Neural cell (in vitro differentiated cells): ENCODE data around the gene FBXO46. TPM values are rescaled to one million over a fixed set of nuclear protein-coding genes. Genes with fewer than 3 reads are reported as not detected.

Source experiments
- H2AFZ ChIP-seq: fragments of 200-600, 300-800 bp; sonication (generic), shearing (Covaris generic); 2 replicates; pipeline ENCODE4 v1.6.0; 2014; ENCODE audit warnings: low read depth, mild to moderate bottlenecking, antibody characterized with exemption, low read length, moderate library complexity
- H3F3A ChIP-seq: fragments of 200-600 bp; shearing (Covaris generic); 2 replicates; pipeline ENCODE4 v1.6.1; 2016; ENCODE audit warnings: mild to moderate bottlenecking, moderate library complexity, mixed read lengths, antibody characterized with exemption, low read length; ENCODE audit not compliant: insufficient read depth, poor library complexity, severe bottlenecking
- H3K27ac ChIP-seq: fragments of 200-600, 300-800 bp; sonication (generic), shearing (Covaris generic); 2 replicates; pipeline ENCODE4 v1.5.1; 2014; ENCODE audit warnings: mild to moderate bottlenecking, low read length, moderate library complexity
- H3K27me3 ChIP-seq: fragments of 300-800, 200-600 bp; sonication (generic), shearing (Covaris generic); 2 replicates; pipeline ENCODE4 v1.6.0; 2014; ENCODE audit warnings: mild to moderate bottlenecking, low read depth, low read length, moderate library complexity; ENCODE audit not compliant: insufficient read depth
- H3K36me3 ChIP-seq: fragments of 300-800, 200-600 bp; sonication (generic), shearing (Covaris generic); 2 replicates; pipeline ENCODE4 v1.5.1; 2014; ENCODE audit warnings: mild to moderate bottlenecking, antibody characterized with exemption, low read length, moderate library complexity; ENCODE audit not compliant: insufficient read depth
- H3K4me2 ChIP-seq: fragments of 300-800, 200-600 bp; sonication (generic), shearing (Covaris generic); 2 replicates; pipeline ENCODE4 v1.6.0; 2014; ENCODE audit warnings: mild to moderate bottlenecking, low read length
- H3K4me3 ChIP-seq: fragments of 300-800, 200-600 bp; sonication (generic), shearing (Covaris generic); 2 replicates; pipeline ENCODE4 v1.5.1; 2014; ENCODE audit warnings: mild to moderate bottlenecking, low read length, moderate library complexity
- H3K79me2 ChIP-seq: fragments of 200-600 bp; shearing (Covaris generic); replicated peaks from 2 replicates; pipeline ENCODE4 v1.6.0; 2014; ENCODE audit warnings: mild to moderate bottlenecking, low read length, moderate library complexity; ENCODE audit not compliant: insufficient read depth
- H3K9ac ChIP-seq: fragments of 300-800, 200-600 bp; sonication (generic), shearing (Covaris generic); 2 replicates; pipeline ENCODE4 v1.6.1; 2016; ENCODE audit warnings: mild to moderate bottlenecking, low read length, mixed read lengths
- H3K9me2 ChIP-seq: fragments of 200-600 bp; shearing (Covaris generic); 2 replicates; pipeline ENCODE4 v1.6.1; 2016; ENCODE audit warnings: mild to moderate bottlenecking, low read length, mixed read lengths; ENCODE audit not compliant: insufficient read depth
- H3K9me3 ChIP-seq: fragments of 200-600, 300-800 bp; sonication (generic), shearing (Covaris generic); 2 replicates; pipeline ENCODE4 v1.6.1; 2016; ENCODE audit warnings: mild to moderate bottlenecking, mixed run types, low read length, moderate library complexity, mixed read lengths
- H4K20me1 ChIP-seq: fragments of 200-600 bp; shearing (Covaris generic); 2 replicates; pipeline ENCODE4 v1.6.1; 2016; ENCODE audit warnings: mild to moderate bottlenecking, mixed run types; ENCODE audit not compliant: insufficient read depth
- CTCF ChIP-seq: fragments of 450-650 bp; IDR thresholded peaks from 2 replicates; pipeline ENCODE4 v1.5.1; 2014; ENCODE audit warnings: antibody characterized with exemption, mild to moderate bottlenecking, moderate library complexity; ENCODE audit not compliant: poor library complexity, severe bottlenecking
- EP300 ChIP-seq: fragments of 450-650 bp; conservative IDR thresholded peaks from 2 replicates; pipeline ENCODE4 v1.6.1; 2014; ENCODE audit warnings: antibody characterized with exemption, mild to moderate bottlenecking, moderate library complexity; ENCODE audit not compliant: poor library complexity, severe bottlenecking
- EZH2 ChIP-seq: fragments of 200-600, 300-800 bp; shearing (Covaris generic), sonication (generic); IDR thresholded peaks from 2 replicates; pipeline ENCODE4 v1.6.1; 2014; ENCODE audit warnings: antibody characterized with exemption, low read length, borderline replicate concordance, mild to moderate bottlenecking; ENCODE audit not compliant: insufficient read depth, poor library complexity, severe bottlenecking
- MXI1 ChIP-seq: fragments of 450-650 bp; conservative IDR thresholded peaks from 2 replicates; pipeline ENCODE4 v1.6.1; 2014; ENCODE audit warnings: antibody characterized with exemption, mild to moderate bottlenecking; ENCODE audit not compliant: poor library complexity, severe bottlenecking
- POLR2AphosphoS5 ChIP-seq: IDR thresholded peaks from 2 replicates; pipeline ENCODE4 v1.6.1; 2012
- RAD21 ChIP-seq: fragments of 450-650 bp; conservative IDR thresholded peaks from 2 replicates; pipeline ENCODE4 v1.6.1; 2014; ENCODE audit warnings: antibody characterized with exemption, mild to moderate bottlenecking, moderate library complexity
- REST ChIP-seq: IDR thresholded peaks from 2 replicates; pipeline ENCODE4 v1.6.1; 2012; ENCODE audit warnings: borderline replicate concordance
- SMC3 ChIP-seq: fragments of 450-650 bp; conservative IDR thresholded peaks from 2 replicates; pipeline ENCODE4 v1.6.1; 2014; ENCODE audit warnings: antibody characterized with exemption, mild to moderate bottlenecking, moderate library complexity; ENCODE audit not compliant: poor library complexity
- TAF1 ChIP-seq: IDR thresholded peaks from 2 replicates; pipeline ENCODE4 v1.6.1; 2012; ENCODE audit warnings: low read depth
- polyA plus RNA-seq: library from polyadenylated mRNA; depleted of rRNA; stranded (reverse); fragments of >200 nt; gene quantifications from 2 replicates; pipeline ENCODE4 v1.2.3, GENCODE V29; 2014

Gene FBXO46
- polyA plus RNA-seq, 1 donor from 2014 or later = 12.5 TPM

- H2AFZ ChIP-seq = no peak within 1 kb of the TSS
- H3K36me3 ChIP-seq = no peaks in the 10 kb centered on the region
- no peaks in the 10 kb centered on the region for H3K9me2 ChIP-seq
- no peak within 1 kb of the TSS for H3K4me3 ChIP-seq
- no peaks in the 10 kb centered on the region for H3F3A ChIP-seq
- no peak within 1 kb of the TSS for H3K4me2 ChIP-seq
- peaks cover 17% of the 10 kb centered on the region for H3K79me2 ChIP-seq
- no peaks in the 10 kb centered on the region for H3K27me3 ChIP-seq
- TF ChIP-seq REST (no peak), TAF1 (no peak), MXI1 (no peak), RAD21 (no peak), EP300 (no peak), POLR2AphosphoS5 (no peak), SMC3 (no peak), CTCF (no peak), EZH2 (no peak)
- H4K20me1 ChIP-seq = no peaks in the 10 kb centered on the region
- H3K9me3 ChIP-seq = no peaks in the 10 kb centered on the region
- H3K9ac ChIP-seq = no peak within 1 kb of the TSS
- no peak within 1 kb of the TSS for H3K27ac ChIP-seq
Measured at GRCh38 chr19:45733160-45733810, 2.6 kb upstream of the FBXO46 start, which contains the start of gene MEIOSIN. TSS of gene MEIOSIN (plus strand) at chr19:45733439. CDS start at chr19:45735377, 1,938 bp downstream.

- no peaks in the 10 kb centered on the region for H3K9me2 ChIP-seq
Measured at GRCh38 chr19:45729800-45730290, 851 bp downstream of the FBXO46 start.

More at GRCh38 chr19:45729800-45730290, 851 bp downstream of the FBXO46 start:
- no peaks in the 10 kb centered on the region for H3K36me3 ChIP-seq
- H3K27ac ChIP-seq = peak overlapping the region; percentile 79
- H3K79me2 ChIP-seq = peaks cover 26% of the 10 kb centered on the region
- H3K27me3 ChIP-seq = no peaks in the 10 kb centered on the region
- peak overlapping the region; percentile 56 for H2AFZ ChIP-seq
- peak overlapping the region; percentile 93 for H3K9ac ChIP-seq
- TF ChIP-seq SMC3 = no peak
- TF ChIP-seq TAF1 = no peak
- no peak for TF ChIP-seq EZH2
- TF ChIP-seq REST = no peak
- no peak for TF ChIP-seq EP300
- no peak for TF ChIP-seq RAD21
- no peak for TF ChIP-seq POLR2AphosphoS5
- TF ChIP-seq MXI1 = no peak
- TF ChIP-seq CTCF = no peak
- H3K4me2 ChIP-seq = peak overlapping the region; percentile 84
- no peaks in the 10 kb centered on the region for H4K20me1 ChIP-seq
- no peaks in the 10 kb centered on the region for H3K9me3 ChIP-seq
- H3K4me3 ChIP-seq = peak overlapping the region; percentile 87
- no peaks in the 10 kb centered on the region for H3F3A ChIP-seq
